NT2/D1 (cell line): ENCODE measurements around the gene TMEM222.

Source experiments
- YY1 ChIP-seq: IDR thresholded peaks from 2 replicates; pipeline ENCODE4 v1.6.1; 2011; ENCODE audit not compliant: insufficient read length, insufficient read depth
- ZNF274 ChIP-seq: IDR thresholded peaks from 2 replicates; pipeline ENCODE4 v1.6.1; 2011; ENCODE audit warnings: mild to moderate bottlenecking, low read depth, low read length

DNA sequence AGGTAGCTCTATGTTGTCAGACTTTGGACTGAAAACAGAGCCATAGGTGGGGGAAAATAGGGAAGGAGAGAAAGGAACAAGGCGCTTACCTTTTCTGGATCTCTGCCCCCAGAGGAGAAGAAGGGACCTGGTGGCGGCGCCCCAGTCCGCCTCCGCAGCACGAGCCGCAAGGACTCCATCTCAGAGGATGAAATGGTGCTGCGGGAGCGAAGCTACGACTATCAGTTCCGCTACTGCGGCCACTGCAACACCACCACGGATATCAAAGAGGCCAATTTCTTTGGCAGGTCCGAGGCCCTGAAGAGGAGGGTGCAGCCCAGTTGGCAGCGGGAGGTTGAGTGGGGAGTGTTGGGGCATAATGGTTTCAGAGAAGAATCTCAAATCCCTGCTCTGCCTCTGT lies 18.5 kb upstream of the TMEM222 start:
- TF ChIP-seq YY1 (no peak), ZNF274 (no peak)
